ENCODE results near the gene ARHGAP9.

Gene ARHGAP9

DNA sequence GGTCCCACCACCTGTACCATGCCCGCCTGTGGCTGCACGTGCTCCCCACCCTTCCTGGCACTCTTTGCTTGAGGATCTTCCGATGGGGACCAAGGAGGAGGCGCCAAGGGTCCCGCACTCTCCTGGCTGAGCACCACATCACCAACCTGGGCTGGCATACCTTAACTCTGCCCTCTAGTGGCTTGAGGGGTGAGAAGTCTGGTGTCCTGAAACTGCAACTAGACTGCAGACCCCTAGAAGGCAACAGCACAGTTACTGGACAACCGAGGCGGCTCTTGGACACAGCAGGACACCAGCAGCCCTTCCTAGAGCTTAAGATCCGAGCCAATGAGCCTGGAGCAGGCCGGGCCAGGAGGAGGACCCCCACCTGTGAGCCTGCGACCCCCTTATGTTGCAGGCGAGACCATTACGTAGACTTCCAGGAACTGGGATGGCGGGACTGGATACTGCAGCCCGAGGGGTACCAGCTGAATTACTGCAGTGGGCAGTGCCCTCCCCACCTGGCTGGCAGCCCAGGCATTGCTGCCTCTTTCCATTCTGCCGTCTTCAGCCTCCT, 23.4 kb downstream of the ARHGAP9 start (continued):
- TF ChIP-seq KLF7 (tag by site-specific recombination; IDR thresholded peaks at IDR 0.05; ENCODE audit: borderline replicate concordance) = no peak
- TF ChIP-seq ZNF140 (tag by site-specific recombination; IDR thresholded peaks at IDR 0.05) = no peak
- TF ChIP-seq ZNF23 (tag by site-specific recombination; IDR thresholded peaks at IDR 0.05; ENCODE audit: borderline replicate concordance) = no peak
- no peak for TF ChIP-seq ZNF549 (tag by site-specific recombination; IDR thresholded peaks at IDR 0.05)
- TF ChIP-seq, protein P1, sequence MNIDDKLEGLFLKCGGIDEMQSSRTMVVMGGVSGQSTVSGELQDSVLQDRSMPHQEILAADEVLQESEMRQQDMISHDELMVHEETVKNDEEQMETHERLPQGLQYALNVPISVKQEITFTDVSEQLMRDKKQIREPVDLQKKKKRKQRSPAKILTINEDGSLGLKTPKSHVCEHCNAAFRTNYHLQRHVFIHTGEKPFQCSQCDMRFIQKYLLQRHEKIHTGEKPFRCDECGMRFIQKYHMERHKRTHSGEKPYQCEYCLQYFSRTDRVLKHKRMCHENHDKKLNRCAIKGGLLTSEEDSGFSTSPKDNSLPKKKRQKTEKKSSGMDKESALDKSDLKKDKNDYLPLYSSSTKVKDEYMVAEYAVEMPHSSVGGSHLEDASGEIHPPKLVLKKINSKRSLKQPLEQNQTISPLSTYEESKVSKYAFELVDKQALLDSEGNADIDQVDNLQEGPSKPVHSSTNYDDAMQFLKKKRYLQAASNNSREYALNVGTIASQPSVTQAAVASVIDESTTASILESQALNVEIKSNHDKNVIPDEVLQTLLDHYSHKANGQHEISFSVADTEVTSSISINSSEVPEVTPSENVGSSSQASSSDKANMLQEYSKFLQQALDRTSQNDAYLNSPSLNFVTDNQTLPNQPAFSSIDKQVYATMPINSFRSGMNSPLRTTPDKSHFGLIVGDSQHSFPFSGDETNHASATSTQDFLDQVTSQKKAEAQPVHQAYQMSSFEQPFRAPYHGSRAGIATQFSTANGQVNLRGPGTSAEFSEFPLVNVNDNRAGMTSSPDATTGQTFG (tag by site-specific recombination; IDR thresholded peaks at IDR 0.05; ENCODE audit: borderline replicate concordance) = no peak
- no peak for TF ChIP-seq ZSCAN23 (tag by site-specific recombination; IDR thresholded peaks at IDR 0.05)
- TF ChIP-seq ZSCAN30 (tag by site-specific recombination; IDR thresholded peaks at IDR 0.05) = 0 out of 2 replicates have a peak, but pooled peaks have one; percentile 45
- no peak for TF ChIP-seq ZNF121 (tag by site-specific recombination; IDR thresholded peaks at IDR 0.05)
- TF ChIP-seq ZBTB1 (tag by site-specific recombination; IDR thresholded peaks at IDR 0.05) = no peak
- no peak for TF ChIP-seq ZNF169 (tag by site-specific recombination; IDR thresholded peaks at IDR 0.05)
- TF ChIP-seq OSR2 (tag by site-specific recombination; IDR thresholded peaks at IDR 0.05) = no peak
- peak; percentile 62 for TF ChIP-seq ZNF600 (tag by site-specific recombination; IDR thresholded peaks at IDR 0.05)
- TF ChIP-seq ZNF747 (tag by site-specific recombination; IDR thresholded peaks at IDR 0.05) = no peak
- TF ChIP-seq OVOL3 (tag by site-specific recombination; IDR thresholded peaks at IDR 0.05) = no peak
- TF ChIP-seq, protein P2, sequence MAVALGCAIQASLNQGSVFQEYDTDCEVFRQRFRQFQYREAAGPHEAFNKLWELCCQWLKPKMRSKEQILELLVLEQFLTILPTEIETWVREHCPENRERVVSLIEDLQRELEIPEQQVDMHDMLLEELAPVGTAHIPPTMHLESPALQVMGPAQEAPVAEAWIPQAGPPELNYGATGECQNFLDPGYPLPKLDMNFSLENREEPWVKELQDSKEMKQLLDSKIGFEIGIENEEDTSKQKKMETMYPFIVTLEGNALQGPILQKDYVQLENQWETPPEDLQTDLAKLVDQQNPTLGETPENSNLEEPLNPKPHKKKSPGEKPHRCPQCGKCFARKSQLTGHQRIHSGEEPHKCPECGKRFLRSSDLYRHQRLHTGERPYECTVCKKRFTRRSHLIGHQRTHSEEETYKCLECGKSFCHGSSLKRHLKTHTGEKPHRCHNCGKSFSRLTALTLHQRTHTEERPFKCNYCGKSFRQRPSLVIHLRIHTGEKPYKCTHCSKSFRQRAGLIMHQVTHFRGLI (tag by site-specific recombination; IDR thresholded peaks at IDR 0.05) = no peak
- no peak for TF ChIP-seq ZNF48 (tag by site-specific recombination; IDR thresholded peaks at IDR 0.05)
- no peak for TF ChIP-seq ZNF184 (tag by site-specific recombination; IDR thresholded peaks at IDR 0.05)
- TF ChIP-seq ZNF677 (tag by site-specific recombination; IDR thresholded peaks at IDR 0.05) = no peak
- TF ChIP-seq, protein P3, sequence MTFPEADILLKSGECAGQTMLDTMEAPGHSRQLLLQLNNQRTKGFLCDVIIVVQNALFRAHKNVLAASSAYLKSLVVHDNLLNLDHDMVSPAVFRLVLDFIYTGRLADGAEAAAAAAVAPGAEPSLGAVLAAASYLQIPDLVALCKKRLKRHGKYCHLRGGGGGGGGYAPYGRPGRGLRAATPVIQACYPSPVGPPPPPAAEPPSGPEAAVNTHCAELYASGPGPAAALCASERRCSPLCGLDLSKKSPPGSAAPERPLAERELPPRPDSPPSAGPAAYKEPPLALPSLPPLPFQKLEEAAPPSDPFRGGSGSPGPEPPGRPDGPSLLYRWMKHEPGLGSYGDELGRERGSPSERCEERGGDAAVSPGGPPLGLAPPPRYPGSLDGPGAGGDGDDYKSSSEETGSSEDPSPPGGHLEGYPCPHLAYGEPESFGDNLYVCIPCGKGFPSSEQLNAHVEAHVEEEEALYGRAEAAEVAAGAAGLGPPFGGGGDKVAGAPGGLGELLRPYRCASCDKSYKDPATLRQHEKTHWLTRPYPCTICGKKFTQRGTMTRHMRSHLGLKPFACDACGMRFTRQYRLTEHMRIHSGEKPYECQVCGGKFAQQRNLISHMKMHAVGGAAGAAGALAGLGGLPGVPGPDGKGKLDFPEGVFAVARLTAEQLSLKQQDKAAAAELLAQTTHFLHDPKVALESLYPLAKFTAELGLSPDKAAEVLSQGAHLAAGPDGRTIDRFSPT (tag by site-specific recombination; IDR thresholded peaks at IDR 0.05) = peak; percentile 90
- TF ChIP-seq, protein P4, sequence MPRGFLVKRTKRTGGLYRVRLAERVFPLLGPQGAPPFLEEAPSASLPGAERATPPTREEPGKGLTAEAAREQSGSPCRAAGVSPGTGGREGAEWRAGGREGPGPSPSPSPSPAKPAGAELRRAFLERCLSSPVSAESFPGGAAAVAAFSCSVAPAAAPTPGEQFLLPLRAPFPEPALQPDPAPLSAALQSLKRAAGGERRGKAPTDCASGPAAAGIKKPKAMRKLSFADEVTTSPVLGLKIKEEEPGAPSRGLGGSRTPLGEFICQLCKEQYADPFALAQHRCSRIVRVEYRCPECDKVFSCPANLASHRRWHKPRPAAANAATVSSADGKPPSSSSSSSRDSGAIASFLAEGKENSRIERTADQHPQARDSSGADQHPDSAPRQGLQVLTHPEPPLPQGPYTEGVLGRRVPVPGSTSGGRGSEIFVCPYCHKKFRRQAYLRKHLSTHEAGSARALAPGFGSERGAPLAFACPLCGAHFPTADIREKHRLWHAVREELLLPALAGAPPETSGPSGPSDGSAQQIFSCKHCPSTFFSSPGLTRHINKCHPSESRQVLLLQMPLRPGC (tag by site-specific recombination; IDR thresholded peaks at IDR 0.05) = no peak
- TF ChIP-seq, protein P5, sequence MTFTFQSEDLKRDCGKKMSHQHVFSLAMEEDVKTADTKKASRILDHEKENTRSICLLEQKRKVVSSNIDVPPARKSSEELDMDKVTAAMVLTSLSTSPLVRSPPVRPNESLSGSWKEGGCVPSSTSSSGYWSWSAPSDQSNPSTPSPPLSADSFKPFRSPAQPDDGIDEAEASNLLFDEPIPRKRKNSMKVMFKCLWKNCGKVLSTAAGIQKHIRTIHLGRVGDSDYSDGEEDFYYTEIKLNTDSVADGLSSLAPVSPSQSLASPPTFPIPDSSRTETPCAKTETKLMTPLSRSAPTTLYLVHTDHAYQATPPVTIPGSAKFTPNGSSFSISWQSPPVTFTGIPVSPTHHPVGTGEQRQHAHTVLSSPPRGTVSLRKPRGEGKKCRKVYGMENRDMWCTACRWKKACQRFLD (tag by site-specific recombination; IDR thresholded peaks at IDR 0.05) = no peak
- TF ChIP-seq ZNF510 (tag by site-specific recombination; IDR thresholded peaks at IDR 0.05; ENCODE audit: insufficient replicate concordance) = no peak
- TF ChIP-seq ZNF112 (tag by site-specific recombination; IDR thresholded peaks at IDR 0.05) = no peak
- TF ChIP-seq, protein P6, sequence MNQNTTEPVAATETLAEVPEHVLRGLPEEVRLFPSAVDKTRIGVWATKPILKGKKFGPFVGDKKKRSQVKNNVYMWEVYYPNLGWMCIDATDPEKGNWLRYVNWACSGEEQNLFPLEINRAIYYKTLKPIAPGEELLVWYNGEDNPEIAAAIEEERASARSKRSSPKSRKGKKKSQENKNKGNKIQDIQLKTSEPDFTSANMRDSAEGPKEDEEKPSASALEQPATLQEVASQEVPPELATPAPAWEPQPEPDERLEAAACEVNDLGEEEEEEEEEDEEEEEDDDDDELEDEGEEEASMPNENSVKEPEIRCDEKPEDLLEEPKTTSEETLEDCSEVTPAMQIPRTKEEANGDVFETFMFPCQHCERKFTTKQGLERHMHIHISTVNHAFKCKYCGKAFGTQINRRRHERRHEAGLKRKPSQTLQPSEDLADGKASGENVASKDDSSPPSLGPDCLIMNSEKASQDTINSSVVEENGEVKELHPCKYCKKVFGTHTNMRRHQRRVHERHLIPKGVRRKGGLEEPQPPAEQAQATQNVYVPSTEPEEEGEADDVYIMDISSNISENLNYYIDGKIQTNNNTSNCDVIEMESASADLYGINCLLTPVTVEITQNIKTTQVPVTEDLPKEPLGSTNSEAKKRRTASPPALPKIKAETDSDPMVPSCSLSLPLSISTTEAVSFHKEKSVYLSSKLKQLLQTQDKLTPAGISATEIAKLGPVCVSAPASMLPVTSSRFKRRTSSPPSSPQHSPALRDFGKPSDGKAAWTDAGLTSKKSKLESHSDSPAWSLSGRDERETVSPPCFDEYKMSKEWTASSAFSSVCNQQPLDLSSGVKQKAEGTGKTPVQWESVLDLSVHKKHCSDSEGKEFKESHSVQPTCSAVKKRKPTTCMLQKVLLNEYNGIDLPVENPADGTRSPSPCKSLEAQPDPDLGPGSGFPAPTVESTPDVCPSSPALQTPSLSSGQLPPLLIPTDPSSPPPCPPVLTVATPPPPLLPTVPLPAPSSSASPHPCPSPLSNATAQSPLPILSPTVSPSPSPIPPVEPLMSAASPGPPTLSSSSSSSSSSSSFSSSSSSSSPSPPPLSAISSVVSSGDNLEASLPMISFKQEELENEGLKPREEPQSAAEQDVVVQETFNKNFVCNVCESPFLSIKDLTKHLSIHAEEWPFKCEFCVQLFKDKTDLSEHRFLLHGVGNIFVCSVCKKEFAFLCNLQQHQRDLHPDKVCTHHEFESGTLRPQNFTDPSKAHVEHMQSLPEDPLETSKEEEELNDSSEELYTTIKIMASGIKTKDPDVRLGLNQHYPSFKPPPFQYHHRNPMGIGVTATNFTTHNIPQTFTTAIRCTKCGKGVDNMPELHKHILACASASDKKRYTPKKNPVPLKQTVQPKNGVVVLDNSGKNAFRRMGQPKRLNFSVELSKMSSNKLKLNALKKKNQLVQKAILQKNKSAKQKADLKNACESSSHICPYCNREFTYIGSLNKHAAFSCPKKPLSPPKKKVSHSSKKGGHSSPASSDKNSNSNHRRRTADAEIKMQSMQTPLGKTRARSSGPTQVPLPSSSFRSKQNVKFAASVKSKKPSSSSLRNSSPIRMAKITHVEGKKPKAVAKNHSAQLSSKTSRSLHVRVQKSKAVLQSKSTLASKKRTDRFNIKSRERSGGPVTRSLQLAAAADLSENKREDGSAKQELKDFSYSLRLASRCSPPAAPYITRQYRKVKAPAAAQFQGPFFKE (tag by site-specific recombination; IDR thresholded peaks at IDR 0.05; ENCODE audit: borderline replicate concordance) = 0 out of 2 replicates have a peak, but pooled peaks have one; percentile 47

Data from HEK293 (cell line).